ENCODE measurements around the gene LCN10.

DNA sequence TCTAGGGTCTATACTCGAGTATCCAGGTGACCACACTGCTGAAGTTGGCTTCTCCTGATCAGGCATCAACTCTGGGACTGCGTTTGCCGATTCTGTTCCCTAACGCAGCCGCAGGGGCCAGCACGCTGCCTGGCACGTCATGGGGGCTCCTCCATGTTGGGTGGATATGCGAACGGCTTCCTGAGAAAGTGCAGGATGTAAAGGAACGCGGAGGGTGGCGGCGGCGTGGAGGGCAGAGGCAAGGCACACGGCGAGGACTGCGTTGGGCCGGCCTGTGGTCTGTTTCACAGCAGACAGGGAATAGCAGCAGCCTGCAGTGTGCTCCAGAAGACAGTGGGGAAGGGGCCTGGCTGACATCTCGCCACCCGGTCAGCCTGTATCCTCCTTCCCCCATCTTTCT is 3.8 kb downstream of the LCN10 start:
- TF ChIP-seq CTCF (IDR thresholded peaks at IDR 0.05; ENCODE audit: borderline replicate concordance, extremely low read depth, low read length, poor library complexity, severe bottlenecking) (no peak), EZH2 (IDR thresholded peaks at IDR 0.05; ENCODE audit: borderline replicate concordance, low read depth, low read length, severe bottlenecking) (no peak)

Data from DND-41 (cell line).